Calu3 (cell line): ENCODE results near the gene ECT2. TPM values are rescaled to one million over a fixed set of nuclear protein-coding genes. Genes with fewer than 3 reads are reported as not detected.

ENCODE experiments used
- BruUV-seq: library from RNA; stranded (reverse); fragments of 400-500 nt; replicated peaks from 2 replicates; lab custom pipeline; 2021; lab: Mats Ljungman, UMichigan
- CTCF ChIA-PET: fragments of 300-600 bp; sonication (Branson Sonifier 250); formaldehyde crosslinking; loops from one replicate; lab custom pipeline; 2022; ENCODE audit warnings: antibody characterized with exemption; lab: Charles Lee
- DNase-seq: peaks from one replicate; pipeline ENCODE4 v3.0.0; 2022
- H3K27ac Mint-ChIP-seq: one replicate; pipeline ENCODE4 v1.8.0; 2022; ENCODE audit warnings: mixed read lengths; ENCODE audit not compliant: unreplicated experiment
- H3K27me3 Mint-ChIP-seq: one replicate; pipeline ENCODE4 v1.8.0; 2022; ENCODE audit warnings: mixed read lengths; ENCODE audit not compliant: unreplicated experiment
- H3K36me3 Mint-ChIP-seq: one replicate; pipeline ENCODE4 v1.8.0; 2022; ENCODE audit warnings: mild to moderate bottlenecking, moderate library complexity, mixed read lengths; ENCODE audit not compliant: insufficient read depth, unreplicated experiment
- H3K4me1 Mint-ChIP-seq: one replicate; pipeline ENCODE4 v1.8.0; 2022; ENCODE audit warnings: mild to moderate bottlenecking, low read depth, mixed read lengths; ENCODE audit not compliant: unreplicated experiment
- H3K4me3 Mint-ChIP-seq: one replicate; pipeline ENCODE4 v1.8.0; 2022; ENCODE audit warnings: mild to moderate bottlenecking, low read depth, moderate library complexity, mixed read lengths; ENCODE audit not compliant: unreplicated experiment
- H3K9me3 Mint-ChIP-seq: one replicate; pipeline ENCODE4 v1.8.0; 2022; ENCODE audit warnings: low read depth, mixed read lengths; ENCODE audit not compliant: unreplicated experiment
- CTCF ChIP-seq: fragments of 200-600 bp; IDR thresholded peaks from one replicate; pipeline ENCODE4 v1.8.0; 2022; ENCODE audit warnings: antibody characterized with exemption; ENCODE audit not compliant: unreplicated experiment
- intact Hi-C: fragments of 100-400 bp; cut with micrococcal nuclease; formaldehyde crosslinking; loops from one replicate; pipeline ENCODE4 v1.10.0; 2022; ENCODE audit not compliant: unreplicated experiment
- total RNA-seq: library from RNA; stranded (reverse); gene quantifications from 2 replicates; pipeline ENCODE4 v1.2.3, GENCODE V29; 2022

The ECT2 gene
- total RNA-seq, 1 experiment from 2014 or later: 201 TPM

- intact Hi-C loops: no loop called here
- H3K9me3 Mint-ChIP-seq: no peaks in the 10 kb centered on the region
- BruUV-seq: no TSS peak
- TF ChIP-seq CTCF: no peak
- H3K36me3 Mint-ChIP-seq: peaks cover 27% of the 10 kb centered on the region
- peaks cover 69% of the 10 kb centered on the region for H3K4me1 Mint-ChIP-seq
- H3K27me3 Mint-ChIP-seq: no peaks in the 10 kb centered on the region
- no peak overlapping the region for H3K4me3 Mint-ChIP-seq
- H3K27ac Mint-ChIP-seq: no peak overlapping the region
- no peak for DNase-seq
- CTCF ChIA-PET: interaction anchor here (0.8 to 1.7 kb wide), 3 partner anchors 12 to 46 kb away, joined by 3 to 11 read pairs (median 4); no protein-coding TSS in a partner anchor
Measured at GRCh38 chr3:172704001-172704400, 46.5 kb upstream of the ECT2 start.

GRCh38 chr3:172705170-172705569 is 45.4 kb upstream of the ECT2 start:
- no TSS peak for BruUV-seq
- H3K4me1 Mint-ChIP-seq: peaks cover 72% of the 10 kb centered on the region
- intact Hi-C loops: loop anchor here (5.0 kb wide), 1 partner anchor 143 kb away; no protein-coding TSS in a partner anchor
- CTCF ChIA-PET: interaction anchor here (0.7 to 1.4 kb wide), 3 partner anchors 16 to 758 kb away, joined by 4 to 7 read pairs (median 6); no protein-coding TSS in a partner anchor
- H3K9me3 Mint-ChIP-seq: no peaks in the 10 kb centered on the region
- TF ChIP-seq CTCF: no peak
- peaks cover 38% of the 10 kb centered on the region for H3K36me3 Mint-ChIP-seq
- H3K27ac Mint-ChIP-seq: no peak overlapping the region
- DNase-seq: no peak
- no peak overlapping the region for H3K4me3 Mint-ChIP-seq
- no peaks in the 10 kb centered on the region for H3K27me3 Mint-ChIP-seq

GRCh38 chr3:172707030-172707429 is 43.5 kb upstream of the ECT2 start:
- CTCF ChIA-PET: interaction anchor here (0.7 to 1.2 kb wide), 2 partner anchors 10 to 43 kb away, joined by 3 to 6 read pairs; partner anchors contain the start of gene ECT2
- no peak for TF ChIP-seq CTCF
- no peak for DNase-seq
- intact Hi-C loops: loop anchor here (5.0 kb wide), 1 partner anchor 145 kb away; no protein-coding TSS in a partner anchor
- Mint-ChIP-seq H3K4me1 (peaks cover 56% of the 10 kb centered on the region), H3K27me3 (no peaks in the 10 kb centered on the region), H3K27ac (peak overlapping the region; percentile 98), H3K4me3 (peak overlapping the region; percentile 96), H3K9me3 (no peaks in the 10 kb centered on the region), H3K36me3 (peaks cover 46% of the 10 kb centered on the region)
- no TSS peak for BruUV-seq

- DNase-seq: no peak
- peaks cover 46% of the 10 kb centered on the region for H3K36me3 Mint-ChIP-seq
- no peak for TF ChIP-seq CTCF
- H3K27ac Mint-ChIP-seq: peak overlapping the region; percentile 98
- intact Hi-C loops: loop anchor here (5.0 kb wide), 1 partner anchor 146 kb away; no protein-coding TSS in a partner anchor
- H3K27me3 Mint-ChIP-seq: no peaks in the 10 kb centered on the region
- no TSS peak for BruUV-seq
- peak overlapping the region; percentile 96 for H3K4me3 Mint-ChIP-seq
- no peaks in the 10 kb centered on the region for H3K9me3 Mint-ChIP-seq
- H3K4me1 Mint-ChIP-seq: peaks cover 57% of the 10 kb centered on the region
- CTCF ChIA-PET: interaction anchor here (1.0 to 2.1 kb wide), 5 partner anchors 17 to 42 kb away, joined by 3 to 6 read pairs (median 5); partner anchors contain the start of gene ECT2
Measured at GRCh38 chr3:172707967-172708366, 42.6 kb upstream of the ECT2 start.
